Activated effector memory CD4-positive, alpha-beta T cell treated with Interleukin-2 at 50 U/mL for 16 hours (primary cell): ENCODE results near the gene SLC1A2.

Experiments used
- DNase-seq: peaks from one replicate; pipeline ENCODE4 v3.0.0-alpha.2; 2020

SLC1A2 gene

DNA sequence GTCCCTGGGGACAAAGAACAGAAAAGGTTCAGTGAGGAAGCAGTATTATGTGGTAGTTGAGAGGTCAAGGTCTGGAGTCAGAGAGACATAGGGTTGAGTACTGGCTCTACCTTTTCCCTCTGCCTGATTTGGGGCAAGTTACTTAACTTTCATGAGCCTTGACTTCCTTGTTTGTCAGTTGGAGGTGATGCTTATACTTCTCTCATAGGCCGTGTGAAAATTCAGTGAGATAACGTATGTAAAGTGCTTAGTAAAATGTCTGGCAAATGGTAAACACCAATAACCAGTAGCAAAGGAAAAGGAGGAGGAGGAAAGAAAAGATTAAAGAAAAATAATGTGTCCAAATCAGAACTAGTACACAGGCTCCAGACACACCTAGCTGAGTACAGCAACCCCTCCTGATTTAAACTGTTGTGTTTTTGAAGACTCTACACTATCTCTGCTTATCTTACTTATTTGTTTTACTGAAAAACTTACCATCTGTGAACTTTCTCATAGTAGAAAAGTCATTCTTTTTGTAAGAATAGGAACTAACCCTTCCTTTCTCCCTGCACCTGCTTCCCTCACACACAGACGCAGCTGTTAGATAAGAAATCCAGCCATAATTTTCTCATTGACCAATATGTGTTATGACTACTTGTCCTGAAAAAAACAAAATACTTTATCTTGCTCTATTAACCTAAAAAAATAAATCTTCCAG lies 153.5 kb downstream of the SLC1A2 start:
- no peak for DNase-seq

DNA sequence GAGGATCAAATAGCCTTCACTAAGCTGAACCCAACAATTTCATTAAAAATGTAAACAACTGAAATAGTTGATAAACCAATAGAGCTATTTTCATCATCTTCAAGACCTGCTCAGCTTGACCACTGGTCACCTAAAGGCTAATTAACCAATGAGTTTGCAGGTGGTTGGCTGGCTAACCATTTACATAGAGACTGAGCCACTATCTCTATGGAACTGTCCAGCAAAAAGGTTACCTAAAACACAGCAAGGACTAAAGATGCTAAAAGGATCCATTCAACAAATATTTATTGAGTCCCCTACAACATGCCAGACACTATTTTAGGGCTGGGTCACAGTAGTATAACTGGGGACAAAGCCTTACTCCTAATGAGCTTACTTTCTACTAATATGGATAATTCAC lies 156.6 kb downstream of the SLC1A2 start:
- no peak for DNase-seq

DNA sequence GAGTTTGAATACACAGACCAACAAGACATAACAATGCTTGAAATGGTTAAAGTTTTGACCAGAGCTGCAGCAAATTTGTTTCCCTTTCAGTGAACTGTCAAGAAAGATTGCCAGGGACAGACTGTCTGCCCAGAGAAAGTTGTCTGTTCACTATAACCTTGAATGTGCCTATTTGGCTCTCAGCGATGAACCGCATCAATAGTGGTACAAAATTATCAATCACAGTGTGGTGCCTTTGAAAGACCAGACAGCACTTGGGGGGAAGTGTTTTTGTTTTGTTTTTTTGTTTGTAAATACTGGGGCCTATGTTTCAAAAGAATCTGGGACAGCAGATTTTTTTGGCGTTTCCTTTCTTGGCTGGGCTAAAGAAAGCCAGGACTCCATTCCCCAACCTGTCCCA lies 157.3 kb downstream of the SLC1A2 start:
- DNase-seq, result no peak

DNA sequence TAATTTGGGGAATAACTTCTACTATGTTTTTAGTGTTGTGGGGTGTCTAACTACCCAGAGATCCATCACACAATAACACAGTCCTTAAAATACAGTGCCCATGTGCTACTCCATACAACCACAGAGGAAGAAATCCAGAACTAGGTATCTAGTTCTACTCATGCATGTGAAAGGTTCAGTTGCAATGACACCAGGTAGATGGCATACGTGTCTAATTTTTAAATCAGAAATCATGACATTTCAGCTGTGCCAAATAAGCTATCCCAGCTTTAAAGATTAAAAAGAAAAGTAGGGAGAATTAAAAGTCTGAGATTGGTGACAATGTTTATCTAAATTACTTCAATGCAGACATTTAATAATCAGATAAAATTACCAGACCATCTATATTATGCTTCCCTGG lies 158.2 kb downstream of the SLC1A2 start:
- DNase-seq, result no peak

DNA sequence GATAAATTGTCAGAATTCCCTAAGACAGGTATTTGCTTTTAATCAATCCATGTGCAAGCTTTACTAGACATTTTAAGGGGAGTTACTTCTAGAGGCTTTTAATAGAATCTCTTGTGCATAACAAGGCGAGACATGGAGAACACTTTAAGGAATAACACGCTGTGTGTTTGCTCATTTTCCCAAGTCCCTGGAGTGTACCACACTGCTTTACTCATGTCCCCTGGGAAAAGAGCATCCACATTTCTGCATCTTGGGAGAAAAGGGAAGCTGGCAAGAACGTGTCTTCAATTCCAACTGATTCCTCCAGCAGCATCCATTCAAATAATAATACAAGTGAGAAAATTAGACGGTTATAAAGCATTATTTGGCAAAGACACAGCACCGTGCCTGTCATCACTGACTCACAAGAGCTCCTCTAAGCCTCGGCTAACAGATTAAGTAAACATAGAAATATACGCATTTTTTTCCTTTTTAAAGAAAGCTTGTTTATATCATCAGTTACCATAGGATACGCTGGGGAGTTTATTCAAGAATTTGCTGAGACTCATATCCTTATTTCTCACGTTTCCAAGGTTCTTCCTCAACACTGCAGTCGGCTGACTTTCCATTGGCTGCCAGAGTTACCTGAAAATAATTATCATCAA lies 158.9 kb downstream of the SLC1A2 start:
- DNase-seq, result no peak

DNA sequence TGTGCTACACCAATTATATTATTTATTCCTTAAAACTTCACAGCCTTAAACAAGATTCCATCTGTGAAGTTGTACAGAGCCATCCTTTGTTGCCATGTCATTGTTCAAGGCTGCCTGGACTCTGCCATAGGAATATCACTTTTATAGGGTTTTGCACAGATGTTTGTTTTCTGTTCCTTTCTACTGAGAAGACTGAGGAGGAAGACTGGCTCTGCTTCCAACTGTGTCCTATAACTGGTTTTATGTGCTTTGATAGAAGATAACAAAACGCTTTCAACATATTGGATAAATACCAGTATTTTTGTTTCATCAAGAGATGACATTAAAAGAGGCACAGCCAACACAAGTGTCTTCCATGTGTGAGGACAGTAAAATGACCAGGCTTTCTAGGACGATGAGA lies 159.8 kb downstream of the SLC1A2 start:
- no peak for DNase-seq

DNA sequence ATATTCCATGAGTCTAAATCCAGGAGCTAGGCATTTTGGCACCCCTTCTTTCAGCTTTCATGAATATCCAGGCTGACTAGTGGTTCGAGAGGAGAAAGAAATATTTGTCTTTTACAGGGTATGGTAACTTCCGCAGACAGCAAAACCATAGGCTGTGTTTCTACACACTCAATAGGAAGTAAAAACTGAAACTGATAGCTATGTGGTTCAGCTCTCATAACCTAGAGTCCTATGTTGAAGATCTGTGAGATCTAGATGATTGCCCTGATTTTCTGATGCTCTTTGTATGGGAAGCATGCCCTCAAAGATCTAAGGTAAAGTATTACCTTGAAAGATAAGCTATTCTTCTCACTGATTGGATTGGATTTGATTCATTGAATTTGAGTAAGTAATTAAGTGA lies 162.1 kb downstream of the SLC1A2 start:
- DNase-seq, result no peak

DNA sequence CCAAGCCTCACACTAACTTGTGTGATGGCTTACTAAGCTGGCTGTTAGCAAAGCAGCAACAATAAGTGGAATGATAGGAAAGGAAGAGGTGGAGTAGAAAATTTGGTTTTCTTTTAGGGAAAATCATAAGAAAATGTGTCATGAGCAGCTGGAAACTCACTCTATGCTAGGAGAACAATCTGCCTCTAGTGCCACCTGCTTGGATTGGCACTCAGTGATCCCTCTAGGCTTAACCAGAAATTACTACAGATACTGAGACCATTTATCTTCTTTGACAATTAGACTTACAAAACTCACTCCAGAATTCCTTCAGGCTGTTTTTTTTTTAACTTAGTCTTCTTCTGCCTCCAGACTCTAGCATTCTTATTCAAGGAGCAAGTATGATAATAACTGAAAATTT lies 163.1 kb downstream of the SLC1A2 start:
- no peak for DNase-seq

DNA sequence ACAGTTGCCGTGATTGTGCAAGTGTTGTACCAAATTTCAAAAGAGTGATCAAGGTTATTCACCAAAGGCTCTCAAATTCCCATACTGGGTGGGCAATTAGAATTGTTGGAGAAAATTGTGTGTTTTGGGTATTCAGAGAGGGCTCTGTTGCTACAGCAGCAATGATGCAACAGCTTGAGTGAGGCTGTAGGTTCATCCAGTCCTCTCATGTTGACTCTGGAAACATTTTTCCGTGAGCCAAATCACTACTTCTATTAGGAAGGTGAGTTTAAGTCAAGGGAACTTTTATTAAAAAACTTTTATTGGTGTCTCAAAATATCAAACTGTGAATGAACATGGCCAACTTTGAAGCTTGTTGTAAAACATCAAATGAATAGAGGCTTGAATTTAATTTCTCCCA lies 163.8 kb downstream of the SLC1A2 start:
- DNase-seq, result no peak

DNA sequence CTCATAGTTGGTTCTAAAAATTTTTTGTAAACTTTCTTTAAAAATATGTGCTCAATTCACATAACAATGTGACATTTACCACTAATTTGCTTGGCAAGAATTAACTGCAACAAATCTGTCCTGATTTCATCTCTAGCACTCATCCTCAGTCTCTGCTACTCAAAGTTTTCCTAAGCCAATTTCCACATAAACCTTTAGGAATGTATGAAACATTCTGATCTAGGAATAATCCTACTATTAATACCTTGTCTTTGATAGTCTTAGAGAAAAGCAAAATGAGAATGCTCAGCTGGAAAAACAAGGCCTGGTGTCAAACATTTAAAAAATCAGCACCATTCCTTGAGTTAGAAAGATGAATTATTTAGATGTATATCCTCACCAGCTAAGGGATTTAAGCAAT lies 166.1 kb downstream of the SLC1A2 start:
- DNase-seq, result no peak

DNA sequence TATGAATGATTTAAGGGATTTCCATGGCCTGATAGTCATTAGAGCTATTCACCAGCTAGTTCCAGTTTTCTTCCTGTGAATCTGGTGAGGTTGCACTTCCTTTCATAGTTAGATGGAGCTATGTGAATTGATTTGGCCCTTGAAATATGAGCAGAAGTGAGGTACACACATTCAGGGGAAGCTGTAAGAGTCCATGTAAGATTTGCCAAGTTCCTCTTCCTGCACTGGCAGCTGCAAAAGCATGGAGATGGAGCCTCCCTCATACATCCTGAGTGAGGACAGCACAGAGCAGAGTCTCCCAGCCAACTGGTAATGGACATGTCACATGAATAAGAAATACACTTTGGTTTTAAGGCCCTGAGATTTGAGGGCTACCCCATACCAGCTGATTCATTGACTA lies 168.7 kb downstream of the SLC1A2 start:
- DNase-seq, result no peak

DNA sequence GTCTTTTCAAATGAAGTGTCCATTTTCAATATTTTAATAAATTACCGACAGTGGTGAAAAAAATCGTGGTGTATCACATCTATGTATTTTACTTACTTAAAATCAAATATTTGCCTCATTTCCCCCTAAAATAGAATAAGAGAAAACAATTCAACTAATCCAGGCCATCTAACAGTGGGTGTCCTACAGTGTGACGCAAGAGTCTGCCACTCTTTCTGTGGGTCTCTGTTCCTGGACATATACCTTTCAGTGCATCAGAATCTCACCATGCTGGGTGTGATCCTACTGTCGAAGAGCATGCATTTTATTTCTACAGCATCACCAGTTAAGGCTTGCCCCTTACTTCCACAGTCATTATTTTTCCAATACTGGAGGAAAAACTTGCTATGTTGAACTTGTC lies 169.2 kb downstream of the SLC1A2 start:
- DNase-seq, result no peak

DNA sequence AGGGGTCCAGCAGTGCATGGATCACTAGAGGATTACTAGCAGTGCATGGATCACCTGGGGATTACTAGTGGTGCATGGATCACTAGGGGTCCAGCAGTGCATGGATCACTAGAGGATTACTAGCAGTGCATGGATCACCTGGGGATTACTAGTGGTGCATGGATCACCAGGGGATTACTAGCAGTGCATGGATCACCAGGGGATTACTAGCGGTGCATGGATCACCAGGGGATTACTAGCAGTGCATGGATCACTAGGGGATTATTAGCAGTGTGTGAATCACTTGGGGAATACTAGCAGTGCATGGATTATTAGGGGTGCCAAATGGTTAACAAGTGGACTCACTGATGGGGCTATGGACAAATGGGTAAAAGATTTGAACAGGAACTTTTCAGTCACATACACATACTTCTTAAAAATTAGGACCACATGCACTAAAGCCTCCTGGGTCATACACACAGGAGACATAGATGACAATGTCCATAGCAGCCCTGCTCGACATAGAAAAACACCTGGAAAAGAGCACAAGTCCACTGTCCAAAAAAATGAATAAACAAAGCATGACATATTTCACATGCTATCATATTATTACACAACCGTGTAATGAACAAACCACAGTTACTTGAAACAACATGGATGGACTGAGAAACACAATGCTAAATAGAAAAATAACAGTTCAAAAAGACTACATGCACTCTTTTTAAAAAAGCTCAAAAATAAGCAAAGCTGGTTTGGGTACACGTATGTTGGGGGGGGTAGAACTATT lies 170.6 kb downstream of the SLC1A2 start:
- no peak for DNase-seq

DNA sequence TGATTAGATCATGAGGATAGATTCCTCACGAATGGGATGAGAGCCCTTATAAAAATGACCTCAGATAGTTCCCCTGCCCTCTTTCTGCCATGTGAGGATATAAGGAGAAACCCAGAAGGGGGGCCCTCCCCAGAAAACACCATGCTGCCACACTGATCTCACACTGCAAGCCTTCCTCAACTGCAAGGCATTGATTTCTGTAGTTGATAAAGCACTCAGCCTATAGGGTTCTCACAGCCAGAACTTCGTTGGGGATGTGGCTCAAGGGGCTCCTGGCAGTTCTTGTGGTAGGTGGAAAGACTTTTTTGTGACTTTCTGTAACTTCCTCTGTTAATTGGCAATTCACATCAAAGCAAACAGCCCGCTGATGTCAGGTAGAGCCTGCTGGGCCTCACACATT lies 171.5 kb downstream of the SLC1A2 start:
- peak; percentile 18 for DNase-seq

DNA sequence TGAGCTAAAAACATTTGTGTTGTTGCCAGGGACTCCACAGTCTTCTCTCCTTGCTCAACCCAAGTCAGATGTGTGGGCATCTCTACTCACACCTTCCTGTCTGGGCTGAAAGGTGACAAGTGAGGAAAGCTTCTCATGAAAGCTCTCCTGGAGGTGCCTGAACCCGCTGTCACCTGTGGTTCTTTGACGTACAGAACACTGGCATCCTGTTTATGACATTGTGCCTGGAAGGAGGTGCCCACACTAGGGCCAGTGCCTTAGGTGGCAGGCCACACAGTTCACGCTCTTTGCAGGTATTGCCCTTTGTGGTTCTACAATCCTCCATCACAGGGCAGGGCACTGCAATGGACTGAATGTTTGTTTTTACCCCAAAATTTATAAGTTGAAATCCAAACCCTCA lies 171.9 kb downstream of the SLC1A2 start:
- peak; percentile 61 for DNase-seq

DNA sequence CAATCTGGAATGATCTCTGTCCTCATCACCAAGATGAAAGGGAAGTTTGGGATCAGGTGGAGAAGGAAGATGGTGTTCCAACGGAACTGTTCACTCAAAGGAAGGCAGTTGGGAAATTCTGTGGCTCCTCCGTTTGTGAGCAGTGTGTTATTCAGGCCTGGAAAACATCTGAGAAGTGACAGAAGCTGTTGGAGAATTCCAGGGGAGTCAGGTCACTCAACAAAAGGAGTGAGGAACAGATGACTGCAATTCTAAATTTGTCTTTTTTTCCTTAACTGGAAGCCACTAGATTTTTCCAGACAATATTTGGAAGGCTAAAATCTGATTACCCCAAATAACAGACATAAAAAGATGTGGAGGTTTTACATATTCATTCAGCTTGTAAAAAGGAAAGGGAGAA lies 172.6 kb downstream of the SLC1A2 start:
- no peak for DNase-seq

DNA sequence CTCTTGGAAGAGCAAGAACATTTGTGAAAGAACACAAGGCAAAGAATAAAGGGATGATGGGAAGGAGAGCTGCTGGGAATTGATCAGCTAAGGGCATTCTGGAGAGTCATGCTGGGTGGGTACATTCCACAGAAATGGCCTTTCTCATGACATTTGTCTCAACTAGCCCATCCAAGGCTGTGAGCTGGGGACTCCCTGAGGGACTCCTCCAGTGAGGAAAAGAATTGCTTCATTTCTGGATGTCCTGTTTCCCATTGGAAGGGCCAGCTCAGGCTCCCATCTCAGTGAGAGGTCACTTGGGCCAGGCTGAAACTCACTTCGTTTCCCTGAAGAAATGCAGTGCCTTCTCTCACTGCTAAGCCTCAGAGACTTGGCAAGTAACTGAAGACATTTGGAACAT lies 173.6 kb downstream of the SLC1A2 start:
- DNase-seq, result no peak

DNA sequence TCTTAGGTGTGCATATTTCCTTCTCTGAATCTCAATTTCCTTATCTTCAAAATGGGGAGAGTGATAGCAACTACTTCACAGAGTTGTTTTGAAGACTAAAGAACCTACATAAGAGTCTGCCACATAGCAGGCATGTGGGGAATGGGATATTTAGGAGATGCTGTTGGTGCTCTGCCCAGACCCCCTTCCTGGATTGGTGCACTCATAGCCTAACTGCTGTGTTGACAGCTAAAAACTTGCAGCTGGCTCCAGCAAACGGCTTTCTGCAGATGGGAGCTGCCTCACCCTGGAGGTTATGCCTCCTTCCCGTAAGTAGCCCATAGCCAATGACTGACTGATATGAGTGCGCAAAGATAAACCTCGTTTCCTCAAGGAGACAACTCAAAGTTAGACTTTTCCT lies 174.3 kb downstream of the SLC1A2 start:
- DNase-seq, result no peak

DNA sequence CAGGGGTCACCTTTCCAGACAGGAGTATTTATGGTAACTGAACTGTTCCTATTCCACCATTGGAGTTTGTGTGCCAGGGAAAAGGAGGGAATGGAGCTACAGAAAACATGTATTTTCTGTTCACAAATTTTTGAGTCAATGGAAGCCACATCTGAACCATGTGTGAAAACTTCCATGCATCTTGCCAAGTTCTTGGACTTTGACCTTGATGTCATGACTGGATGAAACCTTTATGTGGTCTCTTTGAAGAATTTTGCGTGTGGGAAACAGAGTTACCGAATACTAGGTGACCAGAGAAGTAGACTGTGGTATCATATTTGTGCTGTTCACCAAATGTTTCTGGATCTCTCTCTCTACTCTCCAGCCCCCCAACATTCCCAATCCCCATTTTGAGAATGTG lies 175.6 kb downstream of the SLC1A2 start:
- DNase-seq, result no peak

DNA sequence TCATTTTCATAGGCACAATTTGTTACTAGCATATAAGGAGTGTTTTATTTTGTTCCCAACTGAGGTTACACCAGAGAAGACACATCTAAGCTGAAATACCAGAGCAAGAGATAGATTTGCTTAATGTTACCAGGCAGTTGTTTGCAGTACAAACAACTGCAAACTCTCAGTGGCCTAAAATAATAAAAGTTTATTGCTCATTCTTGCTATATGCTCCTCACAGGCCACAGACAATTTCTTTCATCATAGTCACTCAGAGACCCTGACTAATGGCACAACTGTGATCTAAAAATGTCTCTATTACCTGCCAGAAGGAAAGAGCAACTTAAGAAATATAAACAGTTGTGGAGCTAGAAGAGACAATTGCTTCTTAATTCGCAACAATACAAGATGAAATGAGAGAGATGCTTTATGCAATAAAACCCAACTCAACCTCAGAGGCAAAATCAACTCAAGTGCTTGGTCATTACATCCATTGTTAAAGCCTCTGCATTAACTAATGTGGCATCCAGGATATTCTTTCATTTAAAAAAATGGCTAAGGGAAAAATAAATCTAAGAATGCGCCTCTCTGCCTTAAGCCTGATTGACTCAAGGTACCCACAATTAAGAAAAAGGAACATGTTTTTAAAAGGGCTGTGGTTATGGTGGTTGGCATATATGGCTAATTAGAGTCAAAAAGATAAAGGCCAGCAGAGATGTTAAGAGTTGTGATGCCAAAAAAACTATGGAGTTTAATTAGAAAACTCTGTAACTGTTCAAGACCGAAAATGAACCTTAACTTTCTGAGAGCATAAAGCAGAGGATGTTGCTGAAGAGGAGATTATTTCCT lies 176.7 kb downstream of the SLC1A2 start:
- no peak for DNase-seq

DNA sequence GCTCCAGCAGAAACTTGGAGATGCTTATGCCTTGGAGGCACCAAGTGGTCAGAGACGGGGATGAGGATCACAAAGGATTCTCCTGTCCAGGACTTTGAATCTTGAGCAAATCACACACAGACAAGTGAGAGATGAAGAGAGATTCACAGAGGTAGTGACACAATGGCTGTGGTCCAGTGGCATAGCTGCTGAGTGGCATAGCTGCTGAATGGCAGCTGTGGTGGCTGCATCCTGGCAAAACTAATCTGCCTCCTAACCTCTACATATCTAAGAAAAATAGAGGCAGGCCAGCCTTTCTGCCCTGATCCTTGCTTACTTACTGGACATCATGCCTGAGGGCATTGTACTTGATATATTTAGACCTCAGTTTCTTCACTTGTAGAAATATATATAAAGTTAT lies 177.8 kb downstream of the SLC1A2 start:
- no peak for DNase-seq

DNA sequence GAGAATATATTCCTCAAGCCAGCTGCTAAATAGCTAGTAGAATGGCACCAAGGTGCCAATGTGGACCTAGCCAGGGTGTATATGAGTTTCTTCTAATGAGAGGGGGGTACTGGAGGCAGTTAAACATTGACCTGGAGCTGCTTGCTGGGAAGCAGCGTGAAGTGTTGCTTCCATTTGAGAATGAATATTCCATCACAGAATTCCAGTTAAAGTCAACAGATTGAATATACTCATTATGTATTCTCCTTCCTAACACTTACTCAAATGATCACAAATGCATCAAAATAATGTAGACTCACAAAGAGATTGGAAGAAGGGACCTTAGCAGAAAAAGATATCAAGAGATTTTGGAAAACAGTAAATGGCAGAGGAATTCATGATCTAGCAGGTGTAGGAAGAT lies 178.3 kb downstream of the SLC1A2 start:
- no peak for DNase-seq

DNA sequence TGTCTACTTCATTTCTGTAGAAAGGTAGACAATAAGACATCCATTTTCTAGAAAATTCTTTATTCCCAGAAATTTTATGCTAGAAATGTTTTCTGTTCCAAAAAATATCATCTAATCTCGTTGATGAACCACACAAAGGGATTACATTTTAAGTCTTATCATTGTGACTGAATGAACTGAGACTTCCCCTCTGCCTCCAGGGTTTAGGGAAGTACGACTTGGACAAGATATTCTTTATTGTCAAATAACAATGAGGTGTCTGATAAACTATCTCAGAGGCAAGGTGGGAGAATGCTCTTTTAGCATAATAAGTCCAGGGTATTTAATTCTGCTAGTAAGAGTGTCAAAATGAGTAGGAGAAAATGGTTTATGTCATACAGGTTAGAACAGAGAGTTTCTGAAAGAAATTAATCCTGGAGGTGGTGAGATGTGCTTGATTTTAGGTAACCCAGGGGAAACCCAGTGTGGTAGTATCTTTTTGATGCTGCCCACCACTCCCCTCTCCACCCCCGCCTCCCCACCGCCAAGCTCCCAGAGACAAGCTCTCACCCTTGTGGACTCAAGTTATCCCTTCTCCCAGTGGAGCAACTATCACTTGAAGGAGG lies 179.8 kb downstream of the SLC1A2 start:
- no peak for DNase-seq
